GM21526 (cell line): ENCODE measurements around the gene DNMT1.

Experiments used
- ATAC-seq: cut with Tn5 transposase; IDR thresholded peaks from one replicate; pipeline ENCODE4 v1.9.1; 2021; ENCODE audit warnings: moderate library complexity; ENCODE audit not compliant: unreplicated experiment, low FRiP score

DNMT1 gene

DNA sequence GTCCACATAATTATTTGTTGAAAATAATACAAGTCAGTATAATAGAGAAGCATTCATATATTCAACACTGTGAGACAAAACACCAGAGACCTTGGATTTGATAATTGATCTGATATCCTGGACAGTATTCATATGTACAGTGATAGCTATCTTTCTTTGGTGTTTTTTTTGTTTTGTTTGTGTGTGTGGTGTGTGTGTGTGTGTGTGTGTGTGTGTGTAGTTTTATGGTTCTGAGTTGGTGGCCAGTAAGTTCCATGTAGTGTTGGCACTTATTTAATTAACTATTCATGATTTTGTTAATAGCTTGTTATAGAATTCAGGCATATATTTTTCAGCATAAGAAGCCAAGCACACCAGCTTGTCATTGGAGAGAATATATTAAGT, 90.6 kb downstream of the DNMT1 start:
- ATAC-seq = no peak

DNA sequence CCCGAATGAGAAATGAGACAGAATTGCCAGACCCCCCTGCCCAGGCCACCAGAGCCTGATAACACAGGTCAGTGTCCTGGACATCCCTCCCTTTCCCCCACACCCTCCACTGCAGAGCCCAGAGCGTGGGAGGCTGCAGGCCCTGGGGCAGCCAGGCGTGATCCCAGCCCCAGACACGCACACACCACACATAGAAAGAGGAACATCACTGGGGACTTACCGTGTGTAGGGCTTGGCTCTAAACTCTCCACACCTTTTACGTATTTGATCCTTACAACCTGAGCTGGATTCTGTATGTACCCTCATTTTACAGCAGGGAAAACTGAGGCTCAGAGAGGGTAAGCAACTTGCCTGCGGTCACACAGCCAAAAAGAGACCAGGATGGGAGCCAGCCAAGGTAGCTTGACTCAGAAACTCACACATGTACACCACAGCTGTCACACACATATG, 91.9 kb downstream of the DNMT1 start:
- ATAC-seq = peak; percentile 28

DNA sequence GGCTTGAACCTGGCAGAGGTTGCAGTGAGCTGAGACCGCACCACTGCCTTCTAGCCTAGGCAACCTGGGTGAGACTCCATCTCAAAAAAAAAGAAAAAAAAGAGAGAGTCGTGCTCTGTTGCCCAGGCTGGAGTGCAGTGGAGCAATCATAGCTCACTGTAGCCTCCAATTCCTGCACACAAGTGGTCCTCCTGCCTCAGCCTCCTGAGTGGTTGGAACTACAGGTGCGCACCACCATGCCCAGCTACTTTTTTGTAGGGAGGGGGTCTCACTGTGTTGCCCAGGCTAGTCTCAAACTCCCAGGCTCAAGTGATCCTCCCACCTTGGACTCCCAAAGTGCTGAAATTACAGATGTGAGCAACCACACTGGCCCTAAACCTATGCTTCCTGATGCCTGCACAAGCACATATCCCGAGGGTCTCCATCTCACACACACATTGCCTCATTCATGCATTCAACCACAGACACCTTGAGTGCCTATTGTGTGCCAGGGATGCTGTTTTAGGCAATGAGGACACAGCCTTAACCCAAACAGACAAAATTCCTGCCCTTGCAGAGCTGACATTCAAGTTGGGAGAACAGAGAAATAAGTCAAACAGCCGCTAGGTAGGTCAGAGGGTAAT, 94.5 kb downstream of the DNMT1 start:
- ATAC-seq = no peak

DNA sequence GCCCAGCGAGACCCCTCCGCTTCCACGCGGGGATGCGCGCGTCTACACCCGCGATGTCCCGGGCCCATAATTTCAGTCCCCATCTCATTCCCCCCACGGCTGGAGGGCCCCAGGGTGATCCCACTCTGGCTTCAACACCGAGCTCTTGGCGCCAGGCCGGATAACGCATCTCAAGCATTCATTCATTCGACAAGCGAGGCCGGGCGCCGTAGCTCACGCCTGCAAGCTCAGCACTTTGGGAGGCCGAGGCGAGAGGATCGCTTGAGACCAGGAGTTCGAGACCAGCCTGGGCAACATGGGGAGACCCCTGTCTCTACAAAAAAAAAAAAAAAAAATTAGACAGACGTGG, 98.2 kb downstream of the DNMT1 start:
- ATAC-seq = peak; percentile 1

DNA sequence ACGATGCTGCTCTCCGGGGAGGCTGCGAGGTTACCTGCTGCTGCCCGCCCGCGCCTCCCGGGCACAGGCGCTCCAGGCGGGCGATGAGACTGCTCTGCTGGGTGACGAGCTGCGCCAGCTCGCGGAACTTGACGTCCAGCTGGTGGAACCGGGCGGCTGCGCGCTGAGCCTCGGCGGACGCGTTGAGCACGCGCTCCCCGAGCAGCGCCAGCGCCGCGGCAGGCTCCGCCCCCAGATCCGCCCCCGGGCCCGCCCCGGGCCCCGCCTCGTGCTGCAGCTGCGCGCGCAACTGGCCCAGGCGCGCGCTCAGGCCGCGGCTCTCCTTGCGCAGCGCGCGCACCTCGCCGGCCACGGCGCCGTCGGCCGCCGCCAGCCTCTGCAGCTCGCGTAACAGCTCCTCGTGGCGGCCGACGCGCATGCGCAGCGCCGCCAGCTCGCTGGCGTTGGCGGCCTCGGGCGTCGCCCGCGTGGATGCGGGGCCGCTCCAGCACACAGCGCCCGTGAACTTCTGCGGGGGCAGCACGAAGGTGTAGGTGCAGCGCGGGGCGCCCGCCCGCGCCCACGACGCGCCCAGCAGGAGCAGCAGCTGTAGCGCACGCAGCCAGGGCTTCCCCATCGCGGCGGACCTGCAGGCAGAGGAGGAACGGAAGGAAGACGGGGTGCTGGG, 98.7 kb downstream of the DNMT1 start:
- ATAC-seq = peak; percentile 63

DNA sequence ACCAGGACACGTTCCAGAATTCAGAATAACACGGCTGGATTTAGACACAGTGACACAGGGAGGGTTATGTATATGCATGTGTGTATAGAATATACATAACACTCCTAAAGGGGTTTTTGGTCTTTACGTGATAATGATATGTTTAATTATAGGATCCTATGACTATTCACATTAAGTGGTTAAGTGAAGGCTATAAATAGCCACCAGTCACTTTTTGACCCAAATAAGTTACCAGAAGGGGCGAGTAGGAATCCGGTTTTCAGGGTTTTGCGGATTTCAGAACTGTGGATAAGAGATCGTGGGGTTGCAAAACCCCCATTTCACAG, 99.2 kb downstream of the DNMT1 start:
- ATAC-seq = no peak

DNA sequence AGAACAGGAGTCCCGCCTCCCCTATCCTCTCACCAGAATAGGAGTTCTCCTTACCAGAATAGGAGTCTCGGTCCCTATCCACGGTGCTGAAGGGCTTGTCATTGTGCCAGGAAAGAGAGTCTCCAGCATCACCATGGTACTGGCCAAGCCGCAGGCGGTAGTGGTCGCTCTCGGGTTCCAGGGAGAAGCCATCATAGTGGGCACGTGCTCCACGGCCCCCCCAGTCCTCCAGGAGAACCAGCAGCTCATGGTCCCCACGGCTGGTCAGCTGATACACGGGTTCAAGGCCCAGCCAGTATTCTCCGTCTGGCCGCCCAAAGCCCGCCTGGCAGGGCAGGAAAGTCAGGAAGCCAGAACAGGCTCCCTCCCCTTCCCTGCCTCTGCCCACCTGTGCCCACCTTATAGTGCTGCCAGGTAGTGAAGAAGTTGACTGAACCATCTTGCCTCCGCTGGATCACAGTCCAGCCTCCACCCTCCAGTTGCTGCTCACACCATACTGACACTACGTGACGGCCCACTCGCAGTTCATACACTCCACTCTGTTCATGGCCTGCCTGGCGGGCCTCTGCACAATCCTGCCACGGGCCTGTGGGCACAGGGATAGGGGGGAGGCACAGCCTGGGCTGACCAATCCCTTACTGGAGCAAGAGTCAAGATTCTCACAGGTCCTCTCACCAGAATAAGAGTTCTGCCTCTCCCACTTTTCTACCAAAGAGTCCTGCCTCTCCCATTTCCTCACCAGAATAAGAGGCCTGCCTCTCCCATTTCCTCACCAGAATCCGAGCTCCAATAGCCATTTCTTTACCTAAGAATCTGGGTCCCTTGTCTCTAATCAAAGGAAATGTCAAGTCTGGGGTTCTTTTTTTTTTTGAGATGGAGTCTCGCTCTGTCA, 101.2 kb downstream of the DNMT1 start:
- no peak for ATAC-seq

DNA sequence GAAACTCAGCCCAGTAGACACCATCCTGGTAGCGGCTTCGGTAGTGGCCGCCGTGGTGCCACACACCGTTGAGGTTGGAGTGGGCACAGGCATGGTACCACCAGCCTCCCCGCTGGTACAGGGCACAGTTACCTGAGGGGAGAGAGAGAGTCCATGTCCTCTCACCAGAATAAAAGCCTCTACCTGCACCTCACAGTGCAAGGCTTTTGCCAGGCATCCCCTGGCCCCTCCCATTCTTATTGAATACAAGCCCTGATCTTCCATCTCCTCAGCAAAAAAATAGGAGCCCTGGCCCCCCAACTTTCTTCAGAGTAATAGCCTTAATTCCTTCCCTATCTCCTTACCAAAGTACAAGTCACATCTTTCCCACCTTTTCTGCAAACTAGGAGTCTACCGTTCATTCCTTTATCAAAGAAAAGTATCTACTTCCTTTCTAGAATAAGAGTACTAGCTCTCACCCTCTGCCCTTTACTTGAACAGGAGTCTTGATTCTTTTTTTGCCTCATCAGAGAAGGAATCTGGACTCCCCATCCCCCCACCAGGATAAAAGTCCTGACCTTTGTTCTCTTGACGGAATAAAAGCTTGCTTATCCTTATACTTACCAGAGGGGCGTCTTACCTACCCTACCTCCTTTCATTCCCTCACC, 102.0 kb downstream of the DNMT1 start:
- ATAC-seq = no peak

DNA sequence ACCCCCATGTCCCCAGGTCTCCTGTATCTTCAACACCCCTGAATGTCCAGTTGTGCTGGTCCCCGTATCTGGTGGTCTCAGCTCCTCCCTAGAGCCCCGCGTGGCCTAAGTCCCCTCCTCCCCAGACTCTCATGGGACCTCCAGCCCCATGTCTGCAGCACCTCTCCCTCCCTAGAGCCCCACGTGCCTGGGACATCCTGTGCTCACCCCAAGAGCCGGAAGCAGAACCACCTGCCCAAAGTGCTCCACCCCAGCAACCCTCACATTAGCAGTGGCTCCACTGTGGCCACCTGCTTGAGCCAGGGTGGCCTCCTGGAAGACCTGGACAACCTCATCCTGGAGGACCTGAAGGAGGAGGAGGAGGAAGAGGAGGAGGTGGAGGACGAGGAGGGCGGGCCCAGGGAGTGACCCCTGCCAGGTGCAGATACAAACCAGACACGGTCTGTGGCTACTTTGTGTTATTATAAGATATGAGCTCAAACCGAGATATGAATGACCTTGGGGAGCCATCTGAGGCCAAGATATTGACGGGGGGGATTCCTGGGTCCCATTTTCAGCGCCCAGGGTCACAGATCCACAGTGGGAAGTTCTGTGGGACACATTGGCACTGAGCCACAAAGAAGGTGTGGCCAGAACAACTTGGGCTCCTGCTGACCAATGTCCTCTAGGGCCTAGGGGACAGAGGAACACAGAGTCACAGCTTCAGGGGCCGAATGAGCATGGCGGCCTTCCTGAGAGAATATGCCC, 102.7 kb downstream of the DNMT1 start:
- no peak for ATAC-seq

DNA sequence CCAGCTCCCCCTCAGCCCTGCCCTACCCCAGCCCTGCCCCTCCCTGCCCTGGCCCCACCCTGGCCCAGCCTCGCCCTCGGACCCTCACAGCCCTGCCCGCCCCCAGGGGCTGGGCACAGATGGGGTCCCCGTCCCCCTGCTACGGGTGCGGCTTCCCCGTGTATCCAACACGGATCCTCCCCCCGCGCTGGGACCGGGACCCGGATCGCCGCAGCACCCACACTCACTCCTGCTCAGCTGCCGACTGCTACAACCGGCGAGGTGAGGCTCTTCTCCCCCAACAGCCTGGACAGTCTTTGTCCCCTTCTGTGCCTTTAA, 103.4 kb downstream of the DNMT1 start:
- ATAC-seq = no peak

DNA sequence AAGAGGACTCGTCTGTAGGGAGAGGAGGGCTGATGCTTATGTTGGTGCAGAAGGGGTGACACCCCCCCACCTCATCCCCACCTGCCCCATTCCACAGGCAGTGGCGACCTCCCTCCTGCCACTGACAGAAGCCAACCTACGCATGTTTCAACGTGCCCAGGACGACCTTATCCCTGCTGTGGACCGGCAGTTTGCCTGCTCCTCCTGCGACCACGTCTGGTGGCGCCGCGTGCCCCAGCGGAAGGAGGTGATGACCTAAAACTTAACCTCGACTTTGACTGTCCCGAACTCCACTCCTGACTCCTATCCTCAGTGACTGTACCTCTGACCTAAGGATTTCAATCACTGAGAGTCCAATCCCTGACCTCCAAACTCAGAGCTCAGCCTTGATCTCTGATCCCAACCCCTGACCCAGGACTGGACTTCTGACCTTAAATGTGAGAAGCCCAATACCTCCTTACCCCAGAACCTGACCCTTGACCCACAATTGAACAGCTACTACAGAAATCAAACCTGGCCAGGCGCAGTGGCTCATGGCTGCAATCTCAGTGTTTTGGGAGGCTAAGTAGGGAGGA, 104.9 kb downstream of the DNMT1 start:
- ATAC-seq = no peak

DNA sequence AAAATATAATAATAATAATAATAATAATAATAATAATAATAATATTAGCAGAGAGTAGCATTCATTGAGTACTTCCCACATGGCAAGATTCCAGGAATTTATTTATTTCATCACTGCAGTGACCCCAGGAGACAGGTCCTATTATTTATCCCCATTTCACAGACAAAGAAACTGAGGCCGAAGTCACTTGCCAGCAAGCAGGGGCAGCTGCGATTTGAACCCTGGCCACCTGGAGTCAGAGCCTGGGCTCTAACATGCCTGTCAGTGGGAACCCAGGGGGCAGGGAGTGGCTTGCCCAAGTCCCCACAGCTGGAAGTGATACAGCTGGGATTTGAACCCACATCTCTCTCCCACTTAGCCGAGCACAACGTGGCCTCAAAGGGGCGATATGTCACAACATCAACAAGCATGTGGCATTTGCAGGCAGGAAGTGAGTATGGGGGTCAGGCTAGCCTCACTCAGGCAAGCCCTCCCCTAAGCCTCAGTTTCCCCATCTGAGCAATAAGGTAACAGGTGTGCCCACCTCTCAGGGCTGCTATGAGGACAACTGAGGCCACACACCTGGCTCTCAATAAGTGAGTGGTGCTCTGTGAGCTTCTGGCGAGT, 105.7 kb downstream of the DNMT1 start:
- no peak for ATAC-seq

DNA sequence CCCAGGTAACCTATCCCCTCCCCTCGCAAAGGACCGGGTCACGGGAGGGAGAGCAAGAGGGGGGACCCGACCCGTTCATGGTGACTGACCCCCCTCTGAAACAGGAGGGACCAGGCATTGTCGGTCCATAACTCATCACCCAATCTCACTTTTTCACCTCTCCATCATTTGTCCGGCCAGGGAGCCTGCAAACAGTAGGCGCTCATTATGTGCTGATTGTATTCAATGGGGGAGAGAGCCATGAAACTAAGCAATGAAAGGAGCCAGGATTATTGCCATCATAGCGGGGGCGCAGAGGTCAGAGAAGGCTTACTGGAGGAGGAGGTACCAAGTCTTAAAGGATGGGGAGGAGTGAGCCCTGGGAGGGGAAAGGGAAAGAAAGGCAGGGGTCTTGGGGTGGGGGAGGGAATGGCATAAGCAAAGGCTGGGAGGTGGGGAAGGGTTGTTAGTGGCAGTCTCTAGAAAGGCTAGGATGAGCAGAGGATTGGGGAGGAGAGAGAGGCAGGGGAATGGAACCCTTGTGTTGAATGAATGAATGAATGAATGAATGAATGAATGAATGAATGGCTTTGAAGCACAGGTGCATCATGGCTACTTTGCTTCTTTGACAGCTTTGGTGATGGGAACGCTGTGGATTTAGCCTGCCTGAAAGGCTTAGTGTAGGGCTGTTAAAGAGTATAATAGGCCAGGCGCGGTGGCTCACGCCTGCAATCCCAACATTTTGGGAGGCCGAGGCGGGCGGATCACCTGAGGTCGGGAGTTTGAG, 107.3 kb downstream of the DNMT1 start:
- no peak for ATAC-seq

DNA sequence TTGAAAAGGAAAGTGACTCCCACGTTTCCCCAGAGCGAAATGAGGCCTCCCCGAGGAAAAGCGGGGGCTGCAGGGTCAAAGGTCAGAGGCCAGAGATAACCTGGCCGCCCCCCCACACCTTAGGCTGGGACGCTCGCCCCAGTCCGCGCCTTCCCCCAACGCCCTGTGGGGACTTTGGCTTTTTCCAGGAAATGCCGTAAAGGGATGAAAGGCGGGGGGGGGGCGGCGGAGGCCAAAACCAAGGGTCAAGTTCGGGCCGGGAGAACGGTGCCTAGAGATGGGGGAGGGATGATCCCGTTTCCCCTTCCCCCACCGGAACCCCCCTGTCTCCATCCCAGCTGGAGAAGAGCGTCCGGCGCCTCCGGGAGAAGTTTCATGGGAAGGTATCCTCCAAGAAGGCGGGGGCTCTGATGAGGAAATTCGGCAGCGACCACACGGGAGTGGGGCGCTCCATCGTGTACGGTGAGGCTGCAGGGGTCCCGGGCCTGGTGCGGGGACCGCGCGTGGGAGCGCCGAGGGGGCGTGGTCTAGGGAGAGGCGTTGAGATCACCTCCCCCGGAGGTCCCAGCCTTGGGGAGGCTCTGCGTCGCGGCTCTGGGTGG, 108.1 kb downstream of the DNMT1 start:
- no peak for ATAC-seq

DNA sequence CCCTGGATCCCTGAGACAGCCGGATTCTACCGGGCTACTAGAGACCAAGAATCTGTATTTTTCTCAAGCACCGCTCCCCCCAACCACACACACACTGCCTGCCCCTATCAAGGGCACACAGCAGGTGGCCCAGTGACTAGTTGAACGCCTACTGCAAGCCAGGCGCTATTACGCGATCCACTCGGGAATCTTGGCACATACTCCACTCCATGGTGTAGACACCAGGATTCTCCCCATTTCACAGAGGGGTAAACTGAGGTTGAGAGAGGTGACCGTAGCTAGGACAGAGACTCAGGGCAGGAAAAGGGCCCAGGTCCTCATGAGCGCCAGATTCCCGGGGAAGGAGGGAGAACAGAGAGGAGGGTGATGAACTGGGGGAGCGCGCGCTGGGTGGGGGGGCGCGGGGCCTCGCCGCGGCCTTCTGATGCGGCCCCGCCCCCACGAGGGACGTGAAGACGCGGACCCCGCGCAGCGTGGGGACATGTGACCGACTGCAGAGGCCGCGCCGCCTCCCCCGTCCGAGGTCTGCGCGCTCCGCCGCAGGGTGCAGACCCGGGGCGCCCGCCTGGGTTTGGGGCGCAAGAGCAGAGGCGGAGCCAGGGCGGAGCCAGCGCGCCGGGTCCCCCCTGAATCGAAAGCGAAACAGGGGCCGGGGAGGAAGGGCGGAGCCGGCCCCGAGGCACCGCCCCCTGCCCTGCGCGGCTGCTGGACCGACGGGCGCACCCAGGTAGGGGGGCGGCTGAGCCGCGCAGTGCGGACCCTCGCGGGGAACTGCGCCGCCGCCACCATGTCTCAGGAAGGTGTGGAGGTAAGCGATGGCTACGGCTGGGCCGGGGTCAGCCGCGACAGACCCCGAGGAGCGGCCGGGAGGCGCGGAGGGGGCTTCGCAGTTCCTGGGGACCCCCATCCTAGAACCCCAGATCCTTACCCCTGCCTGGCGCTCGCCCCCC, 108.8 kb downstream of the DNMT1 start, which contains the start of gene SHFL:
SHFL (plus strand) TSS at position 677 of the 950 bp plus-strand sequence; CDS start at position 788, 111 bp downstream.
- ATAC-seq = peak; percentile 61

DNA sequence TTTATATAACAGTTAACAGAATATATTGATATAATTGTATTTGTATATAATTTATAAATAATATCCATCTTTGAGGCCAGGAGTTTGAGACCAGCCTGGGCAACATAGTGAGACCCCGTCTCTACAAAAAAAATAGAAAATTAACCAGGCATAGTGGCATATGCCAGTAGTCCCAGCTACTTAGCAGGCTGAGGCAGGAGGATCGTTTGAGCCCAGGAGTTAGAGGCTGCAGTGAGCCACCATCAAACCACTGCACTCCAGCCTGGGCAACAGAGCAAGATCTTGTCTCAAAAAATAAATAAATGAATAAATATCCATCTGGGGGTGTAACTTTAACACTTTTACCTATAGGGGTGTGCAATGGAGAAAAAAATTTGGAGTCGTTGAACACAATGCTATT, 110.0 kb downstream of the DNMT1 start:
- no peak for ATAC-seq

DNA sequence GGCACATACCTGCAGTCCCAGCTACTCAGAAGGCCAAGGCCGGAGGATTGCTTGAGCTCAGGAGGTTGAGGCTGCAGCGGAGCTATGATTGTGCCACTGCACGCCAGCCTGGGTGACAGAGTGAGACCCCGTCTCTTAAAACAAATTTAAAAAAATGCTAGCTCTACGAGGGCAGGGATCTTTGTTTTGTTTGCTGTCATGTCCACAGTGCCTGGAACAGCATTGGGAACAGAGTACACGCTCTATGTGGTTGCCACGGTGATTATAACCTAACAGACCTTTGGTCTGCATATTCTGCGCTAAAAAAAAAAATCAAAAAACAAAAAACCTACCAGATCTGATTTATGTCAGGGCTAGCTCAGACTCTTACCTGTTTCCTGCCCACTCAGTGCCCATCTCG, 110.8 kb downstream of the DNMT1 start:
- no peak for ATAC-seq
